Left renal pelvis (tissue), 4 donors: ENCODE results near the gene NPC1. TPM values are rescaled to one million over a fixed set of nuclear protein-coding genes. Genes with fewer than 3 reads are reported as not detected.

Source experiments
- DNase-seq, 4 donors: peaks; one replicate each; pipeline ENCODE4 v3.0.0-alpha.2; 2013; ENCODE audit warnings: low read depth in 4 of 4, low spot score in 3 of 4
- polyA plus RNA-seq, 4 donors: library from polyadenylated mRNA; unstranded; fragments of 120-200 nt; gene quantifications; one replicate each; pipeline ENCODE4 v1.2.1, GENCODE V29; 2013; ENCODE audit not compliant: insufficient read length in 4 of 4

The NPC1 gene
- polyA plus RNA-seq, 4 donors = 17.4 to 26.7 (median 20.9) TPM

- DNase-seq = no peak
These were observed 33.8 kb downstream of the NPC1 start for GRCh38 chr18:23552505-23552904.

- DNase-seq = no peak
These were observed 34.3 kb downstream of the NPC1 start for GRCh38 chr18:23551978-23552377.

GRCh38 chr18:23550898-23551297, 35.4 kb downstream of the NPC1 start:
- no peak for DNase-seq

GRCh38 chr18:23548719-23549118, 37.6 kb downstream of the NPC1 start:
- DNase-seq = no peak

- DNase-seq = no peak
These were observed 38.0 kb downstream of the NPC1 start for GRCh38 chr18:23548275-23548674.

GRCh38 chr18:23547846-23548245, 38.5 kb downstream of the NPC1 start:
- DNase-seq = no peak

GRCh38 chr18:23547306-23547705, 39.0 kb downstream of the NPC1 start:
- DNase-seq = no peak

GRCh38 chr18:23545247-23545789, 41.0 kb downstream of the NPC1 start:
- no peak for DNase-seq

- no peak for DNase-seq
These were observed 43.8 kb downstream of the NPC1 start for GRCh38 chr18:23542461-23542860.

GRCh38 chr18:23541349-23542093, 44.8 kb downstream of the NPC1 start:
- DNase-seq = no peak

- DNase-seq = no peak
These were observed 45.4 kb downstream of the NPC1 start for GRCh38 chr18:23540867-23541266.

GRCh38 chr18:23539911-23540525, 46.3 kb downstream of the NPC1 start:
- no peak for DNase-seq

- DNase-seq = no peak
These were observed 47.0 kb downstream of the NPC1 start for GRCh38 chr18:23539296-23539695.

GRCh38 chr18:23538870-23539269, 47.4 kb downstream of the NPC1 start:
- DNase-seq = no peak

GRCh38 chr18:23538001-23538400, 48.3 kb downstream of the NPC1 start:
- DNase-seq = no peak

- DNase-seq = no peak
These were observed 49.0 kb downstream of the NPC1 start for GRCh38 chr18:23537274-23537673.

- DNase-seq = no peak
These were observed 50.1 kb downstream of the NPC1 start for GRCh38 chr18:23536204-23536603.

- DNase-seq = no peak
These were observed 52.0 kb downstream of the NPC1 start for GRCh38 chr18:23534276-23534675.

- DNase-seq = no peak
These were observed 53.5 kb downstream of the NPC1 start for GRCh38 chr18:23532848-23533247.

- no peak for DNase-seq
These were observed 54.4 kb downstream of the NPC1 start for GRCh38 chr18:23531912-23532311.

GRCh38 chr18:23530195-23530594, 56.1 kb downstream of the NPC1 start:
- DNase-seq = no peak

- no peak for DNase-seq
These were observed 56.7 kb downstream of the NPC1 start for GRCh38 chr18:23529604-23530003.
